HG03159 (cell line): ENCODE data around the gene TLCD1.
"Not testable (repeated sequence)": the region's sequence is repeated elsewhere in the genome, so short reads cannot be mapped to it uniquely, and the experiment has no call there.

ENCODE experiments used
- ATAC-seq: cut with Tn5 transposase; IDR thresholded peaks from one replicate; pipeline ENCODE4 v1.9.1; 2021; ENCODE audit warnings: mild to moderate bottlenecking, moderate library complexity; ENCODE audit not compliant: unreplicated experiment

The TLCD1 gene

GRCh38 chr17:28729950-28730330 lies 3.9 kb upstream of the TLCD1 start:
- ATAC-seq, result no peak

- ATAC-seq, result peak; percentile 34
Measured at GRCh38 chr17:28728364-28729200, 2.5 kb upstream of the TLCD1 start, which contains the start of gene NEK8. Gene NEK8, plus strand, starts transcription at chr17:28728788. Its CDS starts 26 bp downstream, at chr17:28728814.

- ATAC-seq, result peak; percentile 38
Measured at GRCh38 chr17:28726627-28727491, 826 bp upstream of the TLCD1 start.

- ATAC-seq, result no peak
Measured at GRCh38 chr17:28725660-28726225, 290 bp downstream of the TLCD1 start.

GRCh38 chr17:28725166-28725659 lies 820 bp downstream of the TLCD1 start:
- ATAC-seq, result no peak

GRCh38 chr17:28724500-28725165 lies 1.4 kb downstream of the TLCD1 start:
- no peak for ATAC-seq

GRCh38 chr17:28723836-28724499 lies 2.1 kb downstream of the TLCD1 start:
- ATAC-seq, result not testable (repeated sequence)

- ATAC-seq, result no peak
Measured at GRCh38 chr17:28723159-28723835, 2.7 kb downstream of the TLCD1 start.

GRCh38 chr17:28722417-28723158 lies 3.4 kb downstream of the TLCD1 start:
- ATAC-seq, result no peak

- not testable (repeated sequence) for ATAC-seq
Measured at GRCh38 chr17:28720997-28721329, 5.1 kb downstream of the TLCD1 start.

- no peak for ATAC-seq
Measured at GRCh38 chr17:28720247-28720996, 5.6 kb downstream of the TLCD1 start.

- no peak for ATAC-seq
Measured at GRCh38 chr17:28719021-28719433, 7.0 kb downstream of the TLCD1 start.

GRCh38 chr17:28718333-28719020 lies 7.6 kb downstream of the TLCD1 start:
- no peak for ATAC-seq

GRCh38 chr17:28717578-28718332 lies 8.3 kb downstream of the TLCD1 start, which contains the start of gene RAB34:
Gene RAB34, minus strand, starts transcription at chr17:28717868. Its CDS starts 602 bp downstream, at chr17:28717266.
- ATAC-seq, result no peak

GRCh38 chr17:28716740-28717577 lies 9.1 kb downstream of the TLCD1 start:
- no peak for ATAC-seq

GRCh38 chr17:28715217-28715616 lies 10.8 kb downstream of the TLCD1 start:
- ATAC-seq, result no peak
